A549 (cell line): ENCODE data around the gene LIMK2. TPM values are rescaled to one million over a fixed set of nuclear protein-coding genes. Genes with fewer than 3 reads are reported as not detected.

Experiments
- ATAC-seq, 2 experiments: fragments of 200-7000 bp in 1 of 2; fragments of >200 bp in 1 of 2; cut with Nextera tagmentation in 1 of 2; cut with Tn5 transposase in 1 of 2; 3 replicates each; pipeline versions ENCODE4 v1.8.0 to v1.9.1; 2018 to 2020; ENCODE audit warnings: mild to moderate bottlenecking in 1 of 2, moderate library complexity in 1 of 2
- CTCF ChIA-PET: fragments of 300-600 bp; sonication (Branson Sonifier 250); formaldehyde crosslinking; extraction: SDS; loops from one replicate; lab custom pipeline; 2021; ENCODE audit warnings: antibody characterized with exemption, inconsistent platforms; lab: Yijun Ruan, JAX
- POLR2A ChIA-PET: fragments of 350-600 bp; formaldehyde crosslinking; extraction: SDS; loops from one replicate; lab custom pipeline; 2021; ENCODE audit warnings: antibody characterized with exemption, inconsistent platforms; lab: Yijun Ruan, JAX
- DNase-seq, 2 experiments: peaks; one replicate each; pipeline versions ENCODE4 v3.0.0 to v3.0.0-alpha.2; 2011 to 2016; ENCODE audit warnings: low read depth in 1 of 2, low spot score in 1 of 2
- FAIRE-seq: peaks from 2 replicates; lab custom pipeline; 2011; peaks lifted over from hg19 to GRCh38; lab: Jason Lieb, UNC
- H3K27ac ChIP-seq, 2 experiments: fragments of >200 bp; sonication (Bioruptor Twin); formaldehyde crosslinking; 3 replicates each; pipeline ENCODE4 v1.5.1; 2016 to 2017
- H3K4me1 ChIP-seq: fragments of >200 bp; sonication (Bioruptor Twin); formaldehyde crosslinking; 3 replicates; pipeline ENCODE4 v1.6.1; 2016
- H3K4me2 ChIP-seq: fragments of >200 bp; sonication (Bioruptor Twin); formaldehyde crosslinking; 3 replicates; pipeline ENCODE4 v1.6.1; 2016
- H3K4me3 ChIP-seq: fragments of >200 bp; sonication (Bioruptor Twin); formaldehyde crosslinking; 3 replicates; pipeline ENCODE4 v1.5.1; 2016
- H3K9me3 ChIP-seq: fragments of >200 bp; sonication (Bioruptor Twin); formaldehyde crosslinking; 3 replicates; pipeline ENCODE4 v1.6.1; 2016
- ATOH8 ChIP-seq: fragments of 250-450 bp; sonication (Bioruptor Pico); IDR thresholded peaks from 2 replicates; pipeline ENCODE4 v1.5.0; 2020; ENCODE audit warnings: low read depth, mild to moderate bottlenecking, moderate library complexity
- CBX8 ChIP-seq: fragments of 200-600 bp; sonication (generic); IDR thresholded peaks from 2 replicates; pipeline ENCODE4 v1.6.1; 2016
- CEBPB ChIP-seq, 2 experiments: fragments of >200 bp in 1 of 2; sonication (Bioruptor Twin) in 1 of 2; formaldehyde crosslinking in 1 of 2; IDR thresholded peaks; 2 replicates each; pipeline ENCODE4 v1.6.1; 2012 to 2016
- EHMT2 ChIP-seq: fragments of 200-600 bp; sonication (generic); IDR thresholded peaks from 2 replicates; pipeline ENCODE4 v1.6.1; 2016; ENCODE audit warnings: antibody characterized with exemption, low read depth, mild to moderate bottlenecking, moderate library complexity
- EP300 ChIP-seq, 2 experiments: fragments of >200 bp; sonication (Bioruptor Twin); formaldehyde crosslinking; IDR thresholded peaks; 2 replicates in 1 of 2; 3 replicates in 1 of 2; pipeline ENCODE4 v1.6.1; 2016 to 2017
- FOSL2 ChIP-seq, 2 experiments: fragments of 450-650 bp in 1 of 2; fragments of >200 bp in 1 of 2; sonication (Bioruptor Twin) in 1 of 2; formaldehyde crosslinking; IDR thresholded peaks; 2 replicates each; pipeline versions ENCODE4 v1.5.0 to v1.6.1; 2016 to 2020; ENCODE audit warnings: mild to moderate bottlenecking in 1 of 2, moderate library complexity in 1 of 2
- GATA3 ChIP-seq: IDR thresholded peaks from 2 replicates; pipeline ENCODE4 v1.6.1; 2012; ENCODE audit warnings: borderline replicate concordance
- HEYL ChIP-seq: fragments of 250-450 bp; sonication (Bioruptor Pico); IDR thresholded peaks from 2 replicates; pipeline ENCODE4 v1.8.0; 2021; ENCODE audit warnings: mild to moderate bottlenecking, moderate library complexity
- KDM1A ChIP-seq: fragments of 200-600 bp; sonication (generic); IDR thresholded peaks from 2 replicates; pipeline ENCODE4 v1.6.1; 2016; ENCODE audit warnings: low read depth, mild to moderate bottlenecking
- MYC ChIP-seq: IDR thresholded peaks from 2 replicates; pipeline ENCODE4 v1.6.1; 2012; ENCODE audit warnings: mild to moderate bottlenecking, inconsistent platforms, low read length, improper control_type of control experiment, borderline replicate concordance
- NFE2L2 ChIP-seq: fragments of 150-350 bp; conservative IDR thresholded peaks from 2 replicates; pipeline ENCODE4 v1.6.1; 2014; ENCODE audit warnings: low read length
- PBX3 ChIP-seq: IDR thresholded peaks from 2 replicates; pipeline ENCODE4 v1.6.1; 2012
- RARB ChIP-seq: fragments of 250-450 bp; sonication (Bioruptor Pico); IDR thresholded peaks from 2 replicates; pipeline ENCODE4 v1.8.0; 2021; ENCODE audit warnings: mild to moderate bottlenecking, moderate library complexity
- SMC3 ChIP-seq: fragments of >200 bp; sonication (Bioruptor Twin); formaldehyde crosslinking; IDR thresholded peaks from 3 replicates; pipeline ENCODE4 v1.6.1; 2018; ENCODE audit warnings: inconsistent platforms
- SREBF2 ChIP-seq: fragments of 450-650 bp; IDR thresholded peaks from 2 replicates; pipeline ENCODE4 v1.6.1; 2014; ENCODE audit warnings: mild to moderate bottlenecking, moderate library complexity
- TFCP2L1 ChIP-seq: fragments of 250-450 bp; sonication (Bioruptor Pico); IDR thresholded peaks from 2 replicates; pipeline ENCODE4 v1.5.0; 2021; ENCODE audit warnings: mild to moderate bottlenecking
- TP53 ChIP-seq: fragments of 250-450 bp; sonication (Bioruptor Pico); IDR thresholded peaks from 2 replicates; pipeline ENCODE4 v1.5.0; 2021; ENCODE audit warnings: mild to moderate bottlenecking, moderate library complexity
- WGBS: methylation state at CpG from one replicate; pipeline ENCODE4 v1.1.6; 2017; ENCODE audit errors: missing lambda C conversion rate; 5-methylcytosine and 5-hydroxymethylcytosine counted together
- polyA plus RNA-seq, 4 experiments: library from polyadenylated mRNA; depleted of rRNA in 3 of 4; stranded (reverse); fragments of >200 nt; fragmentation: RNase III in 1 of 4; extraction: RNeasy Plus Mini Kit Qiagen cat#74134 plus additional on column Dnase treatment in 1 of 4; gene quantifications; 2 replicates in 3 of 4; 3 replicates in 1 of 4; pipeline ENCODE4 v1.2.3, GENCODE V29; 2011 to 2017
- TF ChIP-seq, protein P1 (sequence below): fragments of 200-600 bp; sonication (generic); IDR thresholded peaks from 2 replicates; pipeline ENCODE4 v1.6.1; 2016; ENCODE audit warnings: antibody characterized with exemption, mild to moderate bottlenecking, moderate library complexity
- TF ChIP-seq, protein P2 (sequence below): fragments of >200 bp; sonication (Bioruptor Twin); formaldehyde crosslinking; IDR thresholded peaks from 2 replicates; pipeline ENCODE4 v1.6.1; 2016

LIMK2 gene
- polyA plus RNA-seq, 2 of the 4 experiments (the other 2 are of a cell fraction), result 3.1 to 6.9 TPM

DNA sequence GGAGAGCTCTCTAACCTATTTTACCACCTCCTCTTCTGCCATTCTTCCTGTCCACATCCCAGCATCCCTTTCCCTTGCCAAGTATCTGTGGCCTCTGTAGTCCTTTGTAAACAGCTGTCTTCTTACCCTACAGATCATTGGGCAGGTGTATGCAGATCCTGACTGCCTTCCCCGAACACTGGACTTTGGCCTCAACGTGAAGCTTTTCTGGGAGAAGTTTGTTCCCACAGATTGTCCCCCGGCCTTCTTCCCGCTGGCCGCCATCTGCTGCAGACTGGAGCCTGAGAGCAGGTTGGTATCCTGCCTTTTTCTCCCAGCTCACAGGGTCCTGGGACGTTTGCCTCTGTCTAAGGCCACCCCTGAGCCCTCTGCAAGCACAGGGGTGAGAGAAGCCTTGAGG, 62.9 kb downstream of the LIMK2 start (continued):
- TF ChIP-seq, protein P1, sequence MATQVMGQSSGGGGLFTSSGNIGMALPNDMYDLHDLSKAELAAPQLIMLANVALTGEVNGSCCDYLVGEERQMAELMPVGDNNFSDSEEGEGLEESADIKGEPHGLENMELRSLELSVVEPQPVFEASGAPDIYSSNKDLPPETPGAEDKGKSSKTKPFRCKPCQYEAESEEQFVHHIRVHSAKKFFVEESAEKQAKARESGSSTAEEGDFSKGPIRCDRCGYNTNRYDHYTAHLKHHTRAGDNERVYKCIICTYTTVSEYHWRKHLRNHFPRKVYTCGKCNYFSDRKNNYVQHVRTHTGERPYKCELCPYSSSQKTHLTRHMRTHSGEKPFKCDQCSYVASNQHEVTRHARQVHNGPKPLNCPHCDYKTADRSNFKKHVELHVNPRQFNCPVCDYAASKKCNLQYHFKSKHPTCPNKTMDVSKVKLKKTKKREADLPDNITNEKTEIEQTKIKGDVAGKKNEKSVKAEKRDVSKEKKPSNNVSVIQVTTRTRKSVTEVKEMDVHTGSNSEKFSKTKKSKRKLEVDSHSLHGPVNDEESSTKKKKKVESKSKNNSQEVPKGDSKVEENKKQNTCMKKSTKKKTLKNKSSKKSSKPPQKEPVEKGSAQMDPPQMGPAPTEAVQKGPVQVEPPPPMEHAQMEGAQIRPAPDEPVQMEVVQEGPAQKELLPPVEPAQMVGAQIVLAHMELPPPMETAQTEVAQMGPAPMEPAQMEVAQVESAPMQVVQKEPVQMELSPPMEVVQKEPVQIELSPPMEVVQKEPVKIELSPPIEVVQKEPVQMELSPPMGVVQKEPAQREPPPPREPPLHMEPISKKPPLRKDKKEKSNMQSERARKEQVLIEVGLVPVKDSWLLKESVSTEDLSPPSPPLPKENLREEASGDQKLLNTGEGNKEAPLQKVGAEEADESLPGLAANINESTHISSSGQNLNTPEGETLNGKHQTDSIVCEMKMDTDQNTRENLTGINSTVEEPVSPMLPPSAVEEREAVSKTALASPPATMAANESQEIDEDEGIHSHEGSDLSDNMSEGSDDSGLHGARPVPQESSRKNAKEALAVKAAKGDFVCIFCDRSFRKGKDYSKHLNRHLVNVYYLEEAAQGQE, result no peak
- TF ChIP-seq TFCP2L1 (CRISPR knock-in tag) (no peak), CBX8 (no peak), SMC3 (no peak)

- no peak overlapping the region for H3K27ac ChIP-seq
- no peak for TF ChIP-seq GATA3
- TF ChIP-seq NFE2L2, result no peak
- no peak for TF ChIP-seq EP300 (IDR thresholded peaks at IDR 0.05)
- TF ChIP-seq TP53 (CRISPR knock-in tag), result no peak
- TF ChIP-seq, all 56 proteins: peak for 0
- H3K9me3 ChIP-seq, result no peaks in the 10 kb centered on the region
- ATAC-seq (no peak), FAIRE-seq (no peak), DNase-seq (no peak)
- H3K4me1 ChIP-seq, result no peaks in the 10 kb centered on the region
- POLR2A ChIA-PET, result no interaction called here
- H3K4me3 ChIP-seq, result no peak overlapping the region
- no peak overlapping the region for H3K4me2 ChIP-seq
- CTCF ChIA-PET, result interaction anchor here (0.8 to 7.9 kb wide), 2 partner anchors 8 to 65 kb away, joined by 3 to 134 read pairs; partner anchors contain the start of gene LIMK2
- 67% methylated on average over 5 of the region's 5 CpGs for WGBS
Observed at GRCh38 chr22:31275576-31275975, 63.5 kb downstream of the LIMK2 start.

- H3K4me3 ChIP-seq, result no peak overlapping the region
- no peak for DNase-seq
- no peak for FAIRE-seq
- TF ChIP-seq GATA3 (no peak), RARB (no peak), EHMT2 (no peak), CEBPB (IDR thresholded peaks at IDR 0.05) (no peak), EP300 (IDR thresholded peaks at IDR 0.05) (no peak), KDM1A (no peak), ATOH8 (CRISPR knock-in tag) (no peak), PBX3 (no peak), HEYL (no peak), SREBF2 (no peak), FOSL2 (IDR thresholded peaks at IDR 0.05) (no peak), FOSL2 (CRISPR knock-in tag; IDR thresholded peaks at IDR 0.05) (no peak), MYC (no peak)
- TF ChIP-seq, protein P2, sequence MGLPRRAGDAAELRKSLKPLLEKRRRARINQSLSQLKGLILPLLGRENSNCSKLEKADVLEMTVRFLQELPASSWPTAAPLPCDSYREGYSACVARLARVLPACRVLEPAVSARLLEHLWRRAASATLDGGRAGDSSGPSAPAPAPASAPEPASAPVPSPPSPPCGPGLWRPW, result no peak
- TF ChIP-seq, all 56 proteins: peak for 0
- ChIA-PET POLR2A (no interaction called here), CTCF (interaction anchor here (0.8 to 2.2 kb wide), 2 partner anchors 9 to 169 kb away, joined by 3 to 7 read pairs; partner anchors contain the start of gene SELENOM)
- no peak overlapping the region for H3K4me2 ChIP-seq
- H3K4me1 ChIP-seq, result no peaks in the 10 kb centered on the region
- 90% methylated on average over 8 of the region's 69 CpGs for WGBS
- H3K27ac ChIP-seq, result no peak overlapping the region
- ATAC-seq, result no peak
- no peaks in the 10 kb centered on the region for H3K9me3 ChIP-seq
Observed at GRCh38 chr22:31276426-31277167, 64.5 kb downstream of the LIMK2 start.
